Fibroblast of gingiva (primary cell): ENCODE measurements around the gene C3orf70.
"Not testable (repeated sequence)": the region's sequence is repeated elsewhere in the genome, so short reads cannot be mapped to it uniquely, and the experiment has no call there.

Experiments used
- DNase-seq: peaks from one replicate; pipeline ENCODE4 v3.0.0-alpha.2; 2011; ENCODE audit warnings: low read depth

Gene C3orf70

DNA sequence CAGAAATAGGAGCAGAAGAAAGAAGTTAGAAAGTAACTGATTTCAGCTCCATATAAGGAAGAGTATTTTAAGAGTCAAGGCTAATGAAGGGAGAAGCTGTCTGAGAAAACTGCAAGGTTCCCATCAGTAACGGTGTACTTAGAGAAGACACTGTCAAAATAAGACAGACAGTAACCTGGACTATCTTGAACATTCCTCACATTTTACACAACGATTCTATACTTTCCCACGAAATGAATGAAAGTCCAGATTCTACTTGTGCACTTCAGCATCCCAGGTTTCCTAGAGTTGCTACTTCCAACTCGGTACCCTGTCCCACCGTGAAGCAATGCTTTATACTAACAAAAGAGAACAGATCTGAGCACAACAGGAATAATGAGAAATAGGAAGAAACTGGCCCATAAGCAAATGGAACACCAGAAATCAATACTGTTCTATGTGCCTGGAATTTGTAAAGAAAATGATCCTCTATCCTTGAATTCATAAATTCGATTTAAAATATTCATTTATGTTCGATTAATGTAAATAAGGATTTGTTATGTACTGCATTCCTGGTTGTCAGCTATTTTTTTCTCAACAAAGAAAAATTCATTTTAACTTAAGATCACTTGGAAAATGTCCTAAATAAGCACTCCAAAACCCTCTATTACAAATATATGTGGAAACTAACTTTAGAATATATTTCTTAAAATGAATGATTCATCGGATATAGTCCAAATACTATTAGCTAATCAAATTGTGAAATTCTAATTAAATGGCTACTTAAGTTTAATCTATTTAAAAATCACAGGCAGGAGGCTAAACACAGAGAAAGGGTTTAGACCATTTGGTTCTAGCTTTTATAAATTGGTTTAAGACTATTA, 1.5 kb downstream of the C3orf70 start:
- no peak for DNase-seq

DNA sequence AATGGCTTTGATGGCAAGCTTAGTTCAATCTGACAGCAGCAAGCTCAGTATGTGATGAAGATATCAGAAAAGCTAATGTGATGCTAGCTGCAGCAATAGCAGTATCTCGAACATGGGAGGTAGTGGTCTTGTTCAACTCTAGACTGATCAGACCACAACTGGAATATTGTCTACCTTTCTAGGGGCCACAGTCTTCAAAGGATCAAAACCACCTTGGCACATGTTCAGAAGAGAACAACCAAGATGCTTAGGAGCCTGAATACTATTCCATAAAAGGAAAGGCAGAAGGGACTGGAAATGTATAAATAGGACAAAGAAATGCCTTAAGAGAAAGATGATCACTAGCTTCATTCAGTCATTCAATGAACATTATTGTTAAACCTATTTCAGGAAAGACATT, 2.3 kb downstream of the C3orf70 start:
- DNase-seq, result no peak

DNA sequence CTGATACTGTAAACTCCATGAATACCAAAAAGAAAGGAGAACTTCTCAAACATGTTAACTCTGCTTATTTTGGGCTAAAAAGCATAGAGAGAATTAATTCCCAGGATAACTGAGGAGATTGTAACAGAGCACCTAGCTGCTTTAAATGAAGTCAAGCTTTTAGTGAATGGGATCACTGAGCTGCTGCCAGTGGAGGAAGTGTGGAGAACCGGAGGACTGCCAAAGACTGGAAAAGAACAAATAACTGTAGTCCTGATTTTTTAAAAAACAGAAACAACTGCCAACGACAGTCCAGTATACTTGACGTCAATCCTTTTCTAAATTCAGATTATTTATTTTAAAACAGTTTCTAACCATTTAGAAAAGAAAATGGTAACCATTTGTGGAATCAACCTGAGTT, 3.3 kb downstream of the C3orf70 start:
- DNase-seq, result no peak

DNA sequence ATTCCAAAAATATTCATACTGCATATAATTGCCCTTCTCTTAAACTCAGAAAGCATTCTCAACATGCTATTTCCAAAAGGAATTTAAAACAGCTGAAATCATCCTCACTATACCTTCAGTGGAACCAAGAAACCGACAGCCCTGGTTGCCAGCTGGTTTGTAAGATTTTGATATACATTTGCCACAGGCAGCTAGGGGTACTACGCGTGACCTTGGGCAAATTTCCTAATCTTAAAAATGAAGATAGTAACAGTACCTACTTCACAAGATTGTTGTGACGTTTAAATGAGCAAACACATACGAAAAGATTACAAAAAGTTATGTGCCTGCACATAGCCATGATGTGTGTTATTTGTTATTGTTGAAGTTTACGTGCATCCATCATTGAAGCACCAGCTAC, 7.3 kb downstream of the C3orf70 start:
- no peak for DNase-seq

DNA sequence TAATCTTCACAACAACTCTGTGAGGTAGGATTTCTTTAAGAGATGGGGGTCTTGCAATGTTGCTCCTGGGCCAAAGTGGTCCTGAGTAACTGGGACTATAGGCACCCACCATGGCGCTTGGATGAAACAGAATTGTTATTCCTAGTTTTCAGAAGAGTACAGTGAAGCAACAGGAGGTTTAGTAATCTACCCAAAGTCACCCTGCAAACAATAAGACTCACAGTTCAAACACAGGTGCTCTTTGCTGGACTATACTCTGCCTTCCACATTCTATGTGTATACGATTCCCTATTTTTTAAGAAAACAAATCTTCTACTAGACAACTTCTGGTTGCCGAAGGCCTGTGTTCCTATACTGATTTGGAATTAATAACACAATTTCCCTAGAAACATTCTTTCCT, 8.1 kb downstream of the C3orf70 start:
- DNase-seq, result no peak

DNA sequence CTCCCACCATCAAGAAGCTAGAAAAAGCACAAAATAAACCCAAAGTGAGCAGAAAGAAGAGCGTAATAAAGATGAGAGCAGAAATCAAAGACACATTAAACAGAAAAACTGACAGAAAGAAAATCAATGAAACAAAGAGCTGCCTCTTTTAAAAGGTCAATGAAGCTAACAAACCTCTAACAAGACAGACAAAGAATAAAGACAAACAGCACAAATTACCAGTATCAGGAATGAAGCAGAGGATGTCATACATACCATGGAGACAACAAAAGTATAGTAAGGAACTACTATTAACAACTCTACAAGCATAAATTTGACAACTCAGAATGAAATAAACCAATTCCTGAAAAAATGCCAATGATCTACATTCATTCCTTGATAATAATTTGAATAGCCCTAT, 15.0 kb downstream of the C3orf70 start:
- DNase-seq, result no peak

DNA sequence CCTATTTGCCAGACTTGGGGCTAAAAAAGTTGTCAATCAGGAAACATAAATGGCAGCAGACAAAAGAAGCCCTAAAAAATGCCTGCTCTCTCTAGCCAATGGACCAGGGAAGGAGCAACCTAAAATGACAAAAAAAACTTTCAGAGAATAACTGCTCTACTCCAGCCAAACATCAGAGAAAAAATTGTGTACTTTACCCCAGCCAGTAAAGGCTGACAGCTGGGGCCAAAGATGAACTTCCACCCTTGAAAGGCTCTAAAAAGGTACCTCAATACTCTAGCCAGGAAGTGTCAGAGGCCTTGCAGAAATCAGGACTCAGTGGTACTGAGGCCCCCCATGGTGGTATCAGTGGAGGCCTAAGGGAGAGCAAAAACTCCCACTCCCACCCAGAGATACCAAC, 18.4 kb downstream of the C3orf70 start:
- no peak for DNase-seq

DNA sequence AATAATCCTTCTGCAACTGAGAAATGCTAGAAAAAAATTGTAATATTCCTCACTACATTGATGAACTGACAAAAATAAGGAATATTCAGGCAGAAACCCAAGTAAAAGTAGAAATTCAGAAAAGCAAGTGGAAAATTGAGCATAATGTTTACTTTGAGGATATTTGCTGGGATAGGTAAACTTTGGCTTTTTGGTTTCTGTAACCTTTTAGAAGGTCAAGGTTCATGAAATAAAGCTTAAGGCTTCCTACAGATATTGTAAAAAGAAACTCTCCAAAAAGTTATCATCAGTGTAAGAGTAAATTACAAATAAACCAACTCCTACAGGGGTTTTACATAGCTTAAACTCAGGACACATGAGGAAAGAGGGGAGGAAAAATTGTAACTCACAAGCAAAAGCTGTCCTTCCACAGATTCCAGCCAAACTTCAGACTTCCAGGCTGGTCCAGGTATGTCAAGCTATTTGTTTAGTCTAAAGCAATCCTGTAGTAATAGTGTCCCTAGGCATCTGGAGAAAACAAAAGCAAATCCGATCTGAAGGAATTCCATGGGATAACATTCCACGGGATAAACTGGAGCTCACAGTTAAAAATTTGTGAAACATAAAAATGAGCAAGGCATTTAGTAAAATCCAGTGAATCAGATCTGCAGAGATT, 21.1 kb downstream of the C3orf70 start:
- no peak for DNase-seq

DNA sequence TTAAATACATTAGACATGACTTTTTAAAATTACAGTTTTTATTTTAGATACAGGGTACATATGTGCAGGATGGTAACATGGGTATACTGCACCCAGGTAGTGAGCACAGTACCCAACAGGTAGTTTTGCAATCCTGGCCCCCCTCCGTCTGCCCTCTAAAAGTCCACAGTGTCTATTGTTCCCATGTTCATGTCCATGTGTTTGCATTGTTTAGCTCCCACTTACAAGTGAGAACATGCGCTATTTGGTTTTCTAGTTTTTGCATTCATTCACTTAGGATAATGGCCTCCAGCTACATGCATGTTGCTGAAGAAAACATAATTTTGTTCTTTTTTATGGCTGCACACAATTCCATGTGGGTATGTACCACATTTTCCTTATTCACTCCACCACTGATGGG, 23.8 kb downstream of the C3orf70 start:
- DNase-seq, result no peak

DNA sequence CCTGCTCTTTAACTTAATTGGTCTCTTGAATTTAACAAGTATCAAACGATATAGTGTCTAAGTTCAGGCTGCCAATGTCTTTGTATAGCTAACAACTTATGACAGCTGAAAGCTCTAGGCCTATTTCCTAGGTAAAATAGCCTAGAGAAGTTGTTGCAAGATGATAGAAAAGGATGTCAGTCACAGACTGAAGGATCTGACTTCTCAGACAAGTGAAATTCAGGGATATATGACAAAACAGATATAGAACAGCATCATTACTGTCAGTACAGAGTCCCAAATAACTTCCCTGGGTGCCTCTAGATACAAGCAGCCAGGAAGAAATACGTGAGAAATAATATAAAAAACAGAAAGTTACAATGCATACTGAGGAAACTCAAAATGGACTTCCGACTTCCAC, 26.7 kb downstream of the C3orf70 start:
- DNase-seq, result no peak

DNA sequence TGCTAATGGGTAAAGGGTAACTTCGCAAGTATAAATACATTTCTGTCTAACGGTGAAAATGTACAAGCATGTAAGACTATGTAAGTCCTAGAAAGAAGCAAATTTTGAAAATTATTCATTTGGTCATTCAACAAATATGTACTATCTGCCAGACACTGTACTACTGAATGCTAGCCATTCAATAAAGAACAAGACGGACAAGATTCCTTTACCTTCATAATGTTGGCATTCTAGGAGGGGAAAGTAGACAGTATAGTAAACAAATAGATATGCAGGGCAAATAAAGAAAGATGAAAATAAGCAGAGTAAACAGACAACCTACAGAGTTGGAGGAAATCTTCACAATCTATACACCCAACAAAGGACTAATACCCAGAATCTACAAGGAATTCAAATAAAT, 32.7 kb downstream of the C3orf70 start:
- DNase-seq, result no peak

DNA sequence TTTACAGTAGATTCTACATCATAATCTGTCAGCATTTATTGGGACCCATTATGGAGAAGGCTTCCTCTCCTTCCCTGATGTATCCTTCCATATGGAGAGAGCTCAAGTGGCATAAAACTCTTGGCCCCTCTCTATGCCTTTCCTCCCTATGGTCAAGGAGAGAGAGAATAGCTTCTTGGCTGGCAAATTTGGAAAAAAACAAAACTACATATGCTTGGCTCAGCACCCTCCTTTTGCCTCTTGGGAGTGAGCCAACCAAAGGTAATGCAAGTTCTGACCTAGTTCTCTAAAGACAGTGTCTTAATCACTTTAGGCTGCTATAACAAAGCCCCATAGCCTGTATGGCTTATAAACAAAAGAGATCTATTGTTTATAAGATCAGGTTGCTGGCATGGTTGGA, 37.5 kb downstream of the C3orf70 start:
- DNase-seq, result no peak

DNA sequence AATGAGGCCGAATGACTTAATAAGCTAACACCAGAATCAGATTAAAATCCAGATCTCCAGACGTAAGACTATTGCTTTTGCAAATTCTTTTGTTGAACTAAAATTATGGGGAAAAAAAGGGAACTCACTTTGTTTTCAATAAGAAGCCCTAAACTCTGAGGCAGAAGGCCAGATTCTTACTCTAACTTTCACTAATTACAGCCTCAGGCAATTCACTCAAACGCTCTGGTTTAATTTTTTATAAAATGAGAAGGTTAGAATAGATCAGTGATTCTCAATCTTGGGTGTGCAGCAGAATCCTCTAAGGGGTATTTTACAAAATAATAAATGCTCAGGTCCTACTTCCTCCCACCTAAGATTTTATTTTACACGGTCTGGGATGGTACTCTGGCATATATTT, 38.1 kb downstream of the C3orf70 start:
- DNase-seq, result no peak

DNA sequence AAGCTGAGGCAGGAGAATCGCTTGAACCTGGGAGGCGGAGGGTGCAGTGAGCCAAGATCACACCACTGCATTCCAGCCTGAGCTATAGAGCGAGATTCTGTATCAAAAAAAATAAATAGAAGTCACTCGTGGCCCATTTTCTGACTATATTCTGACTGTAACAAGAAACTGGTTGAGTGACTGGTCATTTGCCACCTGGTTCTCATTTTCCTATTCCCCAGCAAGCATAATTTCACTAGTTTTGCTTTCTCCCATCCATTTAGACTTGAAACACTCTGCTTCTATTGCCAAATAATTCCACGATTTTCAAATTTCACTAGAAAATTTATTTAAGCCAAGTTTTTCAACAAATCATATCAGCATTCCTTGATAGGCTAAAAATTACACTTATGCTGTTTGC, 40.7 kb downstream of the C3orf70 start:
- no peak for DNase-seq

DNA sequence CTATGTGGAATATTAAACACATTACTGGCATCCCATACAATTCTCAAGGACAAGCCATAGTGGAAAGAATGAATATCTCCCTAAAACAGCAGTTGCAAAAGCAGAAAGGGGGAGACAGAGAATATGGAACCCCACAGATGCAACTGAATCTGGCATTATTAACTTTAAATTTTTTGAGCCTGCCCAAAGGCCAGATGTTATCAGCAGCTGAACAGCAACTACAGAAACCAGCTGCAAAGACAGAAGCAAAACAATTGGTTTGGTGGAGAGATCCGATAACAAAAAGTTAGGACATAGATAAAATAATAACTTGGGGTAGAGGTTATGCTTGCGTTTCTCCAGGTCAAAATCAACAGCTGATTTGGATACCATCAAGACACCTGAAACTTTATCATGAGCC, 43.8 kb downstream of the C3orf70 start:
- DNase-seq, result not testable (repeated sequence)

DNA sequence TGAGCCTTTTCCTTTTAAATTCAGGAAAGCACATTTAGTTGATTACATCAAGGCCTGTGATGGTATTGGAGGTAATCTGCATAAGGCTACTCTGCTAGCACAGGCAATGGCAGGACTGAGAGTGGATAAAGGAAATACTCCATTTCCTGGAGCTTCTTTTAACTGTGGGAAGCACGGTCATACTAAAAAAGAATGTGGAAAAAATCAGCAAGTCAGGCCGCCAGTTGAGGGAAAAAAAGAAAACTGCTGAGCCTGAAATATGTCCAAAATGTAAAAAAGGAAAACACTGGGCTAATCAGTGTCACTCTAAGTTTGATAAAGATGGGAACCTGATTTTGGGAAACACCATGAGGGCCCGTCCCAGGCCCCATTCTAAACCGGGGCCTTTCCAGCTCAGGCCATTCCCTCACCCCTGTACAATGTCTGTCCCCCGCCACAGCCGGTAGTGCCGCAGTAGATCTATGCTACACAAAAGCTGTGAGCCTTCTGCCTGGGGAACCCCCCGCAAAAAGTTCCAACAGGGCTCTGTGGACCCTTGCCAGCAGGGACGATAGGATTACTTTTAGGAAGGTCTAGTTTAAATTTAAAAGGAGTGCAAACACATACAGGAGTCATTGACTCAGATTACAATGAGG, 46.5 kb downstream of the C3orf70 start:
- DNase-seq, result not testable (repeated sequence)

DNA sequence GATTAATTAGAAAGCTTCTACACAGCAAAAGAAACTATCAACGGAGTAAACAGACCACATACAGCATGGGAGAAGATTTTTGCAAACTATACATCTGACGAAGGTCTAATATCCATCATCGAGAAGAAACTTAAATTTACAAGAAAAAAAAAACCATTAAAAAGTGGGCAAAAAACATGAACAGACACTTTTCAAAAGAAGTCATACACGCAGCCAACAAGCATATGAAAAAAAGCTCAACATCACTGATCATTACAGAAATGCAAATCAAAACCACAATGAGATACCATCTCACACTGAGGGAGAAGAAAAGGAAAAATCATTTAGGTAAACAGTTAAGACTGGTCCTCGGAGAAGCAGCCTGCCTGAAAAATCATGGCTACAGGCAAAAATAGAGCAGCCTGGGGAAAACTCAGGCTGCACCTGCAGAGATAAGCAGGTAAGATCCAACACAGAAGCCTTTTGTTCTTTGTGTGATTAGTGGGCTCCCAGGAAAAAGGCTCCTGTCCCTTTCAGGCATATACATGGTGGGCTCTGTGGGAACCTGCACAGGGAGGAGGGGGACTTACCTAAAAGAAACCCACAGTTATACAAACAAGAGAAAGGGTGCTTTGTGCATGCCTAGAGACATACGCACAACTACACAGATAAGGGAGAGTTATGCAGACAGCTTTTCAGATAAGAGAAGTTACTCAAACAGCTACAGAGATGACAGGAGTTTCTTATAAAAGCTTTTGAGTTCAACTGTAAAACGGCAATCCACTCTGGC, 49.3 kb downstream of the C3orf70 start:
- no peak for DNase-seq

DNA sequence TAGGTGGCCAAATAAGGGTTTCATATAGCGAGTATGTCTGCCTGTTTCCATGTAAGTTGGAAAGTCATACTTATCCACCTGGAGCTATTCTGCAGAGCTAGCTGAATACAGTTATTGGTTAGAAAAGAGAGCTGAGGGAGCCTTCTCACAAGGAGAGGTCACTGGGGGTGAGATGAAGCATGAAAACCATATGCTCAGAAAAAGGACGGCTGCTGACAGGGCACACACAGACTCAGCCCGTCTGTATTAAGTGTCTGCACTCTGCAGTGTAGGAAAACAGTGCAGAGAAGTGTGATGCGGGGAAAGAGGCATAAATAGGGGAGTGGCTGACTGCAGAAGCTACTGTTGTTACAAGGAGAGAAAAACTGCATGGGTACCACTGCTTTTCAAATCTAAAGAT, 58.2 kb downstream of the C3orf70 start:
- DNase-seq, result no peak

DNA sequence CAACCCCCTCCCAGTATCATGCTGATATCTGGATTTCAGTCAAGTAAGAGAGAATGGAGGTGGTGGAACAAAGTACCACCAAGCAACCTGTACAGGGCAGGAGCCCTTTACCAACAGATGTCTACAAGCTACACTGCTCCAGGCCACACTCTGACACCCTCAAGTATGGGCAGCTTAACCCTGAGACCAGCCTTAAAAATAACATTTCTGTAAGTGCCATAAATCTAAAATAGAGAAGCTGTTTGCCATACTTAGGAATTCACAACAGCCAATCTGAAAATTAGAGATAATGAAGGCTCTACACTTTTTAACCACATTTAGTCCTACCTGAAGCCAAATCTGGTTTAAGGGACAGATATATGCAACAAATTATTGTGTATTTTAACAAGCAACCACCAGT, 59.7 kb downstream of the C3orf70 start:
- no peak for DNase-seq

DNA sequence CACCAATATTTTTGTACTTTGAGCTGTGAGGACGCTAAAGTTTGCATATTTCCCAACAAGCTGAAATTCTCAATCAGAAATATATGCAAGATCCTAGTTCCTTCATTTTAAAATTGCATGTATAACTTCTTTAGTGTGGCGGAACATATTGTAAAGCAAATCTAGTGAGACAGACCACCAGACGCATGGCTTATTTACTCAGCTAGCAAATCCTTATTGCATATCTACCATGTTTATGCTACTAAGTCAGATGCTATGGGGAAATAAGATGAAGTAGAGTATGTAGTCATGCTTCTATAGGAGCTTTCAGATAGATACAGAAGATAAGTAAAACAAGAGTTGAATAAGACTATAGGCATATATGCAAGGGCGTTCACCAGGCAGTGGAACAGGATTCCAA, 62.0 kb downstream of the C3orf70 start:
- DNase-seq, result no peak

DNA sequence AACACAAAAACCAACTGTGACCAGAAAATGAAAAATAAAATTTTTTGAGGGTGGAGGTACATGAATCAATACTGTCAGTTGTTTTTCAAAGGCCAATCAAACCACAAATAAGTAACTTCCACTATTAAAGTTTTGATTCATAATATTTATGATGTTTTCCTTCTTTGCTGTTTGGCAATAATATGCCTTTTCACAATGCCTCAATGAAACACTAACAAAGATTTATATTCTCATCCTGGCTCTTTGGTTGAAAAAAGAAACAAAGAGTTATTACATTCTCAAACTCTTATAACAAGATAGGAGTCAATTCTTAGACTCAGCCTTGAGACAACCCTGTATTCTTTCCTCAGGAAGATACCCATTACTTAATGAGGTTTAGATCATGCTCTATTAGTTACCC, 63.1 kb downstream of the C3orf70 start:
- no peak for DNase-seq

DNA sequence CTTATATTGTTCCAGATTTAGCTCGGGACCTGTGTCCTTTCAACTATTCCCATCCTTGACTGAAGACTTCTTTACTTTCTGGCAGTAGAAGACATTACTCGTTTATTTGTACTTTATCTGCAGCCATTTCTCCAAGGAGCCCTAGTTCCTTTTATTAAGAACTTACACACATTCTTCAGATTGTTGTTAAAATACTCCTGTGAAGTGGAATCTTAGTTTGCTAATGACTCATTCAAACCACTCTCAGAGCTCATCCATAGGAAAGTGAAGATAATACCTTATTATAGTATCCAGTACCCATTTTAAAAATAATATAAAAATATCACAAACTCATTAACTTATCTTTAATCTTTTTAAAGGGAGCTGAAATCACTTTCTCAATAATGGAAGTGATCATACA, 63.5 kb downstream of the C3orf70 start:
- no peak for DNase-seq

DNA sequence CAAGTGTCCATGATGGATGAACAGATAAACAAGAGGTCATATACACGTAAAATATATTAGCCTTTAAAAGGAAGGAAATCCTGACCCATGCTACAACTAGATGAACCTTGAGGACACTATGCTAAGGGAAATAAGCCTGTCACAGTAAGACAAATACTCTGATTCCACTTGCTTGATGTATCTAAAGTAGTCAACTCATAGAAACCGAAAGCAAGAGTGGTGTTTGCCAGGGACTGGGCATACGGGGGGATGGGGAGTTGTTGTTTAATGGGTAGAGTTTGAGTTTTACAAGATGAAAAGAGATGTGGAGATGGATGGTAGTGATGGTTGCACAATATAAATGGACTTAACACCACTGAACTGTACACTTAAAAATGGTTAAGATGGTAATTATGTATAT, 65.4 kb downstream of the C3orf70 start:
- no peak for DNase-seq
